NCI-H345 treated with DMSO at 0.1 percent for 48 hours (cell line): Measurements from ENCODE around the gene GFM1.
"Not testable (repeated sequence)": the region's sequence is repeated elsewhere in the genome, so short reads cannot be mapped to it uniquely, and the experiment has no call there.

Source experiments
- DNase-seq: peaks from one replicate; lab custom pipeline; 2025; ENCODE audit not compliant: unreplicated experiment; lab: John Stamatoyannopoulos, UW

The GFM1 gene

GRCh38 chr3:158672215-158673176 lies 28.2 kb downstream of the GFM1 start, which contains the start of gene LXN:
LXN (minus strand) TSS chr3:158672648; CDS start chr3:158672478, 170 bp downstream.
- DNase-seq, result no peak

DNA sequence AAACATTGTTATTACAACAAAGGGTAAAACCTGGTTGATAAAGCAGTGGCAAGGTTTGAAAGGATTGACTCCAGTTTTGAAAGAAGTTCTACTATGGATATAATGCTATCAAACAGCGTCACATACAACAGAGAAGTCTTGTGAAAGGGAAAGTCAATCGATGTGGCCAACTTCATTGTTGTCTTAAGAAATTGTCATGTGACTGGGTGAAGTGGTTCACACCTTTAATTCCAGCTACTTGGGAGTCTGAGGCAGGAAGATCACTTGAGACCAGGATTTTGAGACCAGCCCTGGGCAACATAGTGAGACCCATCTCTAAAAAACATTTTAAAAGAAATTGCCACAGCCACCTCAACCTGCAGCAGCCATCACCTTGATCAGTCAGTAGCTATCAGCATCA lies 34.4 kb downstream of the GFM1 start:
- DNase-seq, result no peak

- no peak for DNase-seq
Observed at GRCh38 chr3:158679547-158680000, 35.2 kb downstream of the GFM1 start.

DNA sequence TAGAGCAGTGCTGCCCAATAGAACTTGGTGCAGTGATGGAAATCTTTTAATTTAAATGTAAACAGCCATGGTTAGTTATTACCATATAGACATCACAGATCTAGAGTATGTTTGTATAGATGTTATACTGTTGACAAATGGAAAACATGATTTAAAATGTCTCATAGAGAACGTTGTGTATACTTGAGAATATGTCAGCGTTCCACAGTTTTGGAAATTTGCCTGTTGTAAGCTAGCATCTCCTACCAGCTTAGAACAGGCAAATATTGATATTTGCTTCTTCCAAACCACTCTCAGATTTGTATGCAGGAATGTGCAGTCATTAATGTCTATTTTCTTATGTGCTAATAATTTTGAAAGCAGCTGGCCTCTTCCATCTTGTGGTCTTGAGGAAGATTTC lies 36.5 kb downstream of the GFM1 start:
- no peak for DNase-seq

- DNase-seq, result no peak
Observed at GRCh38 chr3:158683230-158683962, 39.1 kb downstream of the GFM1 start.

GRCh38 chr3:158685159-158685558 lies 40.8 kb downstream of the GFM1 start:
- DNase-seq, result no peak

GRCh38 chr3:158693866-158694456 lies 49.6 kb downstream of the GFM1 start:
- not testable (repeated sequence) for DNase-seq

DNA sequence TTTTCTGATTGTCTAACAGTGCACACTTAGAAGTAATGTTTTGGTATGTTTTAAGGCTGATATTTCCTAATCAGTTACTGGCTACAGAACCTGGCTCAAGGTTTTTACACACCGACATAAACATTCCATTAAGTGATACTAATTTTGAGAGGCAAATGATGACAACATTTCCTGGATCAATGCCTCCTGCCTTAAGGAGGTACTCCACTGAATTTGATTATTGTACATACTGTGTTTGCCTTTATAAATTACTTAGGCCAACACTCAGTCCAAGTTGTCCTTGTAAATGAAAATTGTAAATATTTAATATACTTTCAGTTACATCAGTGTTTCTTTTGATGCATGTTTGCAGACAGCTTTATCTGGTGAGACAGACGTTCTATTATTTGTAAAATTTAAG lies 52.3 kb downstream of the GFM1 start:
- no peak for DNase-seq

GRCh38 chr3:158700559-158700958 lies 56.2 kb downstream of the GFM1 start:
- DNase-seq, result no peak

DNA sequence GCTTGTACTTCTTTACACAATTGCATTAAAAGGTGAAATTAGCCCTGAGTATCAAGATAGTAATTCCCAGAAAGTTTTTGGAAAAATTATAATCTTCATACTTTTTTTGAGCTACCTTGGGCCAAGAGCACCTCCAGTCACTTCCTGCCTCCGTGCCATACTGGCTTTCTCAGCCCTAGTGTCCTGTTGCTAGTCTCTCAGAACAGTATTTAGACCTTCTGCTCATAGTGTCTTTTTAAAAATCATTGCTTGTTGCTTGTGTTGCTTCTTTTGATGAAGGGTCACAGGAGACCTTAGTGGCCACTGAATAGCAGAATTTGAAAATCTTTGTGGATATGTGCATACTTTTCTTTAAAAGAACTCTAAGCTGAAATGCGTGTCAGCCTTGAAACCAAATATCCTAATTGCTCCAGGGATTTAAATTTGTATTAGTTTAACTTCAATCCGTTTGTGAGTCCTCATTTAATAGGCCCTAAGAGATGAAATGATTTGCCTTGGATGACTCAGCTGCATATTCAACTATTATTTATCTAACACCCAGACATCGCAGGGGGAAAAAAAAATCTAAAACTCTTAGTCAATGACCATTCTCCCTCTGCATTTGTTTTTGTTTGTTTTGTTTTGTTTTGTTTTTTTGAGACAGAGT lies 57.2 kb downstream of the GFM1 start:
- DNase-seq, result no peak

DNA sequence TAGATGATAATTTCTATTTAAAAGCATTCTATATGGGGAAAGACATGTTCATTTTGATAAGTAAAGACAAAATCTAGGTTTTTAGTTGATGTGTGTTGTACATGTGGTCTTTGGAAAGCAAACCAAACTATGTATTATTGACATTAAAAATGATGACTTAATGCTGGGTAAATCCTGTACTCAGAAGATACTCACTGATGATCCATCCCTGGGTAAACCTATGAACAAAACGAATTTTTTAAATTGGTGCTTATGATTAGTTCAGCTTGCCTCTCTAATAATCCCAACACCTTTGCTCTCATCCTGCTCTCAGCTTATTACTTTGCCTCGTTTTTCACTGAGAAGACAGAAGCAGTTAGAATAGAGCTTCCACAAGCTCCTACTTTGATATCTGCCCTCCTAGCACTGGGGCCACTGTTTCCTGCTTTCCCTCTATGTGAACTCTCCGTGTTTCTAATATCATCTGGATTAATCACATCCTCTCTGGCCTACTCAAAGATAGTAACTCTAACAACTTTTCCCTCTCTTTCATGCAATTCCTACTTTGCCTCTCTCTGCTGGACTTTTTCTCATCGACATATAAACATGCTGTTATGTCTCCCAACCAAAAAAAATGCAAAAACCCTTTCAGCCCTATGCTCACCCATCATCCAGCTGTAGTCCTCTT lies 58.6 kb downstream of the GFM1 start:
- no peak for DNase-seq

DNA sequence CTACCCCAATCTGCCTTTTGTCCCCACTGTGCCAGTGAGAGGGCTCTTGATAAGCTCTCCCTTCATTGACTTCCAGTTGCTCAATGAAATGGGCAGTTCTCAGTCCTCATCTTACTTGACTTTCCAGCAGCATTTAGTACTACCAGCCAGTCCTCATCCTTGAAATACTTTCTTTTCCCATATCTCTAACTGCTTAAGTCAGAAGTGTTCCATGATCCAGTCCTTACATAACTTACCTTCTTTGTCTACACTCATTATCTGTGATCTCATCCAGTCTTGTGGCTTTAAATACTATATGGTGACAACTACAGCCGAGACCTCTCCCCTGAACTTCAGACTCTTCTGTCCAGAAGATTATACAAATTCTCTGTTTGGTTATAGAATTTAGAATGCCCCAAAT lies 59.2 kb downstream of the GFM1 start:
- no peak for DNase-seq

DNA sequence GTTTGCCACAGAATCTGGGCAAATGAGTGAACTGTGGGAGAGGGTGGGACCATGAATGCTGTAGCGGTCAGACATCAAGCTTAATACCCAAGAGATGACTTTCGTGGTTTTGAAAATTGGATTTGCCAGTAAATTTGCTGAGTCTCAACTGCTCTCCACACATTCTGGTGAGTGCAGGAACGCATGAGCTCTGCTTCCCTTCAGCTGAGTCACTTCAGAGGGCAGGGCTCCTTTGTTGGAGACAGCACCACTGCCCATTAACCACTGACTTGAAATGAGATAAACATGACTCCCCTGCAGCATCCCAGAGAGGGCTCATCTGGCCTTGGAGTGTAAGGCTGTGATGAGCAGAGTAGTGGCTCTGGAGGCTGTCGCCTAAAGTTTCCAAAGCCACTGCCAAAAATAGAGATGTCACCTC lies 65.3 kb downstream of the GFM1 start:
- DNase-seq, result no peak

GRCh38 chr3:158710601-158711000 lies 66.3 kb downstream of the GFM1 start:
- DNase-seq, result no peak

- DNase-seq, result no peak
Observed at GRCh38 chr3:158711886-158712285, 67.6 kb downstream of the GFM1 start.

DNA sequence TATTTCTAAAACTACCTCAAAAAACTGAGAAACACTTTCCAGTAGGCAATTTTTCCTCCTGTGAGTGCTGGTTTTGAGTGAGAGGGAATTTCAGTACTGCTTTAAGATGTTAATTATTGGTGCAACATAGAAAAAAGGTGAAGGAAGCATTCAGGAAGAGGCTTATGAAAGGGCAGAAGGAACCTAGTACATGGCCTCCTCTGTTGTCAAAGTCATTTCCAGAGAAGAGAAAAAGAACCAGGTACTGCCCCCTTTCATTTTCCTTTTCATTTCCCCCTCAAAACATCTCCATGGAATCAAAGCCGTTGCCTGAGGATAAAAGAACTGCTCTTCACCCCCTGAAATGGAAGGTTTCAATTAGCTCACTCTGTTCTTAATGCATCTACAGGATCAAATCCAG lies 68.1 kb downstream of the GFM1 start:
- no peak for DNase-seq

DNA sequence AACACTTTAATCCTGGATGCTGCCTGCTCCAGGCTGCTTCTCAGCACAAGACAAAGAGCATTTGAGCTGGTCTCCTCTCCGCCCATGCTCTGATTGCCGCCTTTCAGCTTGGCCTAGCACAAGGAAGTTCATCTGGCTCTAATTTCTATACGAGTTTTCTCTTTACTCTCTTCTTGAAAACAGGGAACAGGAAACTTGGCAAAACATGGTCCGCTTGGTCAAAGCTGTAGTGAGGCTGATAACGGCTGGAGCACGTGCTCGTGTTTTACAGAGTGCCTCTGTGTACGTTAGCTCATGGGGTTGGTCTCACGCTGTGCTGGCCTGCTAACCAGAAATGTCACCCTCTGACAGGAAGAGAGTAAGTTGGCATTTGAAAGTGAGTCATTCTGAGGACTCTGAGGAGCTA lies 68.8 kb downstream of the GFM1 start:
- DNase-seq, result no peak

DNA sequence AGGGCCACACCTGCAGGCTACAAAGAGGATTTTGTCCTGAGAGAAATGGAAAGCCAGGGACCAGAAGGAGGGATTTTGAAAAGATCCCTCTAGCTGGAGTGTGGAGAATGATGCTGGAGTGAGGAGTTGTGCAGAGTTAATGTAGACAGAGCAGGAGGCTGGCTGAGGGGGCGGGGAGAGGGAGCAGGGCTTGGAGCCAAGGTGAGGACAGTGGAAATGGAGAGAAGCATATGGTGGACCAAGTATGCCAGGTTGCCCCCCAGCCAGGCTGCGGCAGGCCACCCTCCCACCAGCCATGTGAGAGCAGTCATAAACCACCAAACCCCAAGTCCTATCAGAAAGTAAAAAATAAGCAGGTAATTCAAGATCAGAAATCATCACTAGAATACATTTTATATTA lies 73.2 kb downstream of the GFM1 start:
- DNase-seq, result no peak

DNA sequence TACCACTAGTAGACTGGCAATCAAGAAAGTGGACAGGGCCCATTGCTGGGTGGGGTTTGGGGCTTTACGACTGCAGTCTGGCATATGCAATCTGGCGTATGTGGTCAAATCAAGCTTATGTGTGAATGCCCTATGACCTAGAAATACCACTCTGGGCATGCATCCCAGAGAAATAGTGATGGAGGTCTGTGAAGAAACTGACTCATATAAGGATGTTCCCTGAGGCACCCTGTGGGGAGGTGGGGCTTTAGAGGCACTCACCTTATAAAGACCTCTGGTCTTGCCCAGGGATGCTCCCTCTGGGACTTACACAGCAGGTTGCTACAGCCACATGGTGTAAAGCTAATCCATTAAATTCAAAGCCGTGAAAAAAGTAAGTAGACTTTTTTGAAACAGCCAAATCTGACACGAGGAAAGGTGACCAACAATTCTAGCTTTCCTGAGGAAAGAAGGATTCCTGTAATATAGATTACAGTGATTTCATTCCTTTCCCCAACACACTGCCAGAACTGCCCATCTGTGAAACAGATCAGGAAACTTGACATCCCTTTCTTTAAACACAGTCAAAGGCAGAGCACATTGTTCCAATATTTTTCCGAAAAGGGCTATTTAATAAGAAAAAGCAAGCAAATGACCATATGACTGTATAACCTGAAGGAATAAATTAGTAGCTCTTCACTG lies 74.3 kb downstream of the GFM1 start:
- DNase-seq, result no peak

DNA sequence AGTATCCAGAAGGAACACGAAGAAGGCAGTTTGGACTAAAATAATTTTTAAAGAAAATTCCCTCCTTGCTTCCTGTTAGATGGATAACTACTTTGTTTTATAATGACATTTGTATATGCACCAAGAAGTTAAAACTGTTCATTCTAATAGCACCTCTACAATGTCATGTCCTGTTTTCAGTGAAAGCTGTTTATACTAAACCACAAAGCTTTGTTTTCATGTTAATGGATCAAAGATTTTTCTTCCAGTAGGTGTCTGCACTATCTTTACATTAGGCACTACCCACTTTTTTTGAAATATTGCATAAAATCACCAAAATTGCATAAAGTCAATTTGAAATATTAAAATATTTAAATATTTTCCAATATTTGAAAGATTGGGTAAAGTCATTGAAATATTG lies 77.8 kb downstream of the GFM1 start:
- no peak for DNase-seq
